Measurements from ENCODE around the gene PDLIM1. TPM values are rescaled to one million over a fixed set of nuclear protein-coding genes. Genes with fewer than 3 reads are reported as not detected.

Gene PDLIM1
- polyA plus RNA-seq, 1 donor = 334 TPM

Other genes with a start within 250 kb of the PDLIM1 start
- 2.6 TPM for gene CYP2C8, start 221.5 kb downstream of the PDLIM1 start, polyA plus RNA-seq
- gene ACSM6, start 96.8 kb downstream of the PDLIM1 start, polyA plus RNA-seq = 0.06 TPM